GM12878 (cell line): ENCODE data around the gene PTPRN2. TPM values are rescaled to one million over a fixed set of nuclear protein-coding genes. Genes with fewer than 3 reads are reported as not detected.

Source experiments
- ATAC-seq: fragments of 200-7000 bp; cut with Tn5 transposase; 3 replicates; pipeline ENCODE4 v1.9.1; 2020; ENCODE audit warnings: mild to moderate bottlenecking, moderate library complexity
- BruUV-seq: library from RNA; stranded (reverse); fragments of 400-500 nt; replicated peaks from 2 replicates; lab custom pipeline; 2021; lab: Mats Ljungman, UMichigan
- CTCF ChIA-PET: fragments of 300-600 bp; sonication (Branson Sonifier 250); formaldehyde crosslinking; extraction: SDS; loops from one replicate; lab custom pipeline; 2021; ENCODE audit warnings: inconsistent platforms; lab: Yijun Ruan, JAX
- POLR2A ChIA-PET: fragments of 350-600 bp; formaldehyde crosslinking; extraction: SDS; loops from one replicate; lab custom pipeline; 2021; ENCODE audit warnings: inconsistent platforms; lab: Charles Lee
- RAD21 ChIA-PET: fragments of 300-600 bp; sonication (Branson Sonifier 250); formaldehyde crosslinking; loops from one replicate; lab custom pipeline; 2023; ENCODE audit warnings: antibody characterized with exemption; ENCODE audit not compliant: unreplicated experiment; lab: Charles Lee
- SMC1A ChIA-PET: fragments of 300-600 bp; sonication (Branson Sonifier 250); formaldehyde crosslinking; loops from one replicate; lab custom pipeline; 2023; ENCODE audit not compliant: unreplicated experiment, uncharacterized antibody; lab: Charles Lee
- DNase-seq: peaks from one replicate; pipeline ENCODE4 v3.0.0-alpha.2; 2011; ENCODE audit warnings: low read depth, low spot score
- FAIRE-seq: peaks from 3 replicates; lab custom pipeline; 2011; peaks lifted over from hg19 to GRCh38; lab: Jason Lieb, UNC
- H2AFZ ChIP-seq: 2 replicates; pipeline ENCODE4 v1.6.0; 2011; ENCODE audit warnings: low read depth, low read length, control low read depth; ENCODE audit not compliant: control insufficient read depth
- H3K27ac ChIP-seq: 2 replicates; pipeline ENCODE4 v1.5.1; 2011; ENCODE audit warnings: control low read depth; ENCODE audit not compliant: control insufficient read depth, insufficient read depth
- H3K27me3 ChIP-seq, 2 experiments: replicated peaks in 1 of 2; 2 replicates each; pipeline versions ENCODE4 v1.6.0 to v1.6.1; 2011; ENCODE audit warnings: low read length in 1 of 2; ENCODE audit not compliant: control insufficient read depth in 2 of 2, insufficient read depth in 2 of 2
- H3K36me3 ChIP-seq, 2 experiments: 2 replicates each; pipeline ENCODE4 v1.5.1; 2011; ENCODE audit warnings: low read length in 1 of 2; ENCODE audit not compliant: control insufficient read depth in 2 of 2, insufficient read depth in 2 of 2
- H3K4me1 ChIP-seq: 2 replicates; pipeline ENCODE4 v1.6.1; 2011; ENCODE audit warnings: mild to moderate bottlenecking, low read length, moderate library complexity, mixed read lengths; ENCODE audit not compliant: control insufficient read depth, insufficient read depth
- H3K4me2 ChIP-seq: 2 replicates; pipeline ENCODE4 v1.6.0; 2011; ENCODE audit warnings: control low read depth; ENCODE audit not compliant: control insufficient read depth, insufficient read depth
- H3K4me3 ChIP-seq: fragments of 200-600 bp; sonication (generic); 2 replicates; pipeline ENCODE4 v1.5.1; 2016
- H3K79me2 ChIP-seq: 2 replicates; pipeline ENCODE4 v1.6.0; 2011; ENCODE audit warnings: low read length; ENCODE audit not compliant: control insufficient read depth, insufficient read depth
- H3K9ac ChIP-seq: 2 replicates; pipeline ENCODE4 v1.8.0; 2011; ENCODE audit warnings: low read length, control low read depth, mixed read lengths; ENCODE audit not compliant: control insufficient read depth, insufficient read depth
- H3K9me3 ChIP-seq: replicated peaks from 3 replicates; pipeline ENCODE4 v1.5.1; 2011; ENCODE audit warnings: mild to moderate bottlenecking, low read length; ENCODE audit not compliant: control insufficient read depth, insufficient read depth
- H4K20me1 ChIP-seq: 2 replicates; pipeline ENCODE4 v1.6.0; 2011; ENCODE audit not compliant: control insufficient read depth, insufficient read depth
- CHD1 ChIP-seq: IDR thresholded peaks from 2 replicates; pipeline ENCODE4 v1.6.1; 2012; ENCODE audit warnings: low read depth, low read length, improper control_type of control experiment
- JUND ChIP-seq: IDR thresholded peaks from 2 replicates; pipeline ENCODE4 v1.6.1; 2012; ENCODE audit warnings: low read depth, mild to moderate bottlenecking, low read length, improper control_type of control experiment, moderate library complexity
- KLF5 ChIP-seq: fragments of 450-650 bp; IDR thresholded peaks from 2 replicates; pipeline ENCODE4 v1.6.1; 2014; ENCODE audit warnings: mild to moderate bottlenecking; ENCODE audit not compliant: partially characterized antibody
- MXI1 ChIP-seq: fragments of 150-350 bp; IDR thresholded peaks from 2 replicates; pipeline ENCODE4 v1.6.1; 2011; ENCODE audit warnings: low read depth, mild to moderate bottlenecking, inconsistent platforms, low read length, improper control_type of control experiment
- MYB ChIP-seq: fragments of 150-350 bp; IDR thresholded peaks from 2 replicates; pipeline ENCODE4 v1.6.1; 2014; ENCODE audit warnings: mild to moderate bottlenecking, low read depth, low read length, borderline replicate concordance
- MYC ChIP-seq: IDR thresholded peaks from 2 replicates; pipeline ENCODE4 v1.6.1; 2011; ENCODE audit warnings: mild to moderate bottlenecking, low read length, moderate library complexity, inconsistent platforms; ENCODE audit not compliant: insufficient read depth, insufficient replicate concordance, insufficient read length, severe bottlenecking
- NFYA ChIP-seq: IDR thresholded peaks from 2 replicates; pipeline ENCODE4 v1.6.1; 2011; ENCODE audit warnings: low read depth, mild to moderate bottlenecking, low read length, improper control_type of control experiment, borderline replicate concordance
- SMAD1 ChIP-seq: fragments of 450-650 bp; IDR thresholded peaks from 2 replicates; pipeline ENCODE4 v1.6.1; 2018; ENCODE audit warnings: mild to moderate bottlenecking, low read depth; ENCODE audit not compliant: partially characterized antibody
- STAT1 ChIP-seq: fragments of 450-650 bp; conservative IDR thresholded peaks from 2 replicates; pipeline ENCODE4 v1.6.1; 2014; ENCODE audit warnings: antibody characterized with exemption, mild to moderate bottlenecking
- ZNF217 ChIP-seq: fragments of 450-650 bp; IDR thresholded peaks from 2 replicates; pipeline ENCODE4 v1.6.1; 2017; ENCODE audit warnings: antibody characterized with exemption, mild to moderate bottlenecking
- ZNF274 ChIP-seq: IDR thresholded peaks from one replicate; pipeline ENCODE4 v1.8.0; 2011; ENCODE audit not compliant: insufficient read length, insufficient read depth
- ZNF687 ChIP-seq: fragments of 450-650 bp; IDR thresholded peaks from 2 replicates; pipeline ENCODE4 v1.6.1; 2017; ENCODE audit warnings: mild to moderate bottlenecking, moderate library complexity
- WGBS: methylation state at CpG from one replicate; pipeline ENCODE4 v1.1.6; 2016; ENCODE audit warnings: low lambda C conversion rate; ENCODE audit not compliant: insufficient replicate concordance, insufficient coverage; ENCODE audit errors: missing lambda C conversion rate; 5-methylcytosine and 5-hydroxymethylcytosine counted together
- in situ Hi-C: fragments of 300-500 bp; cut with MboI; formaldehyde crosslinking; loops from 9 replicates; pipeline ENCODE4 v1.14.3; 2018; ENCODE audit warnings: mixed read lengths
- intact Hi-C: fragments of 100-400 bp; cut with micrococcal nuclease; formaldehyde crosslinking; loops from one replicate; pipeline ENCODE4 v1.14.2; 2022; ENCODE audit not compliant: unreplicated experiment
- polyA plus RNA-seq, 11 experiments: library from polyadenylated mRNA; depleted of rRNA in 4 of 11; unstranded in 6 of 11; stranded (reverse) in 5 of 11; fragments of >200 nt; fragmentation: Nextera tagmentation in 4 of 11; fragmentation: Illumina TruSeq in 1 of 11; extraction: Ambion mirVana in 4 of 11; extraction: Trizol in 1 of 11; gene quantifications; 1 replicate in 1 of 11; 2 replicates in 10 of 11; pipeline versions ENCODE4 v1.2.1 to v1.2.3, GENCODE V29; 2011 to 2016; ENCODE audit warnings: inconsistent platforms in 2 of 11, missing spikeins in 2 of 11, low read depth in 1 of 11
- total RNA-seq, 4 experiments: library from RNA; depleted of rRNA in 3 of 4; stranded (reverse); fragments of >200 nt in 3 of 4; fragmentation: Illumina TruSeq in 1 of 4; extraction: Trizol in 1 of 4; gene quantifications; 2 replicates each; pipeline versions ENCODE4 v1.2.1 to v1.2.3, GENCODE V29; 2013 to 2021

Gene PTPRN2
- total and polyA plus RNA-seq, 10 of the 15 experiments (the other 5 are each of a cell fraction or from before 2014, with no cell fraction given) = 5.4 TPM; not detected in 9

- TF ChIP-seq ZNF687 (no peak), MXI1 (no peak), MYC (no peak), ZNF217 (no peak), JUND (no peak), STAT1 (no peak), KLF5 (no peak), MYB (no peak), ZNF274 (no peak), NFYA (no peak), CHD1 (no peak), SMAD1 (no peak)
- no TSS peak for BruUV-seq
- ChIA-PET SMC1A (no interaction called here), RAD21 (no interaction called here), POLR2A (no interaction called here), CTCF (no interaction called here)
- Histone ChIP-seq H3K4me3 (no peak overlapping the region), H3K36me3 (no peaks in the 10 kb centered on the region), H3K27me3 (no peaks in the 10 kb centered on the region), H3K9me3 (no peaks in the 10 kb centered on the region; the same call in 2 of the 3 replicates), H2AFZ (no peak overlapping the region), H3K4me2 (no peak overlapping the region), H3K79me2 (no peaks in the 10 kb centered on the region), H4K20me1 (no peaks in the 10 kb centered on the region), H3K4me1 (no peaks in the 10 kb centered on the region), H3K9ac (no peak overlapping the region), H3K27ac (no peak overlapping the region)
- DNase-seq (no peak), ATAC-seq (no peak), FAIRE-seq (no peak)
- intact Hi-C loops = no loop called here
- in situ Hi-C loops = no loop called here
- WGBS = 20% methylated on average over 4 of the region's 4 CpGs
Measured at GRCh38 chr7:158303121-158303520, 284.5 kb downstream of the PTPRN2 start.
